OCI-LY1 (cell line): ENCODE data around the gene YBEY.

Experiments
- H2AFZ ChIP-seq: fragments of 200-600 bp; sonication (generic), shearing (Covaris generic); 2 replicates; pipeline ENCODE4 v1.6.0; 2014; ENCODE audit warnings: antibody characterized with exemption, mild to moderate bottlenecking, low read length
- H3F3A ChIP-seq: fragments of 200-600 bp; sonication (generic), shearing (Covaris generic); 2 replicates; pipeline ENCODE4 v1.6.0; 2014; ENCODE audit warnings: mild to moderate bottlenecking, antibody characterized with exemption, low read length, moderate library complexity; ENCODE audit not compliant: insufficient read depth
- H3K27ac ChIP-seq: fragments of 200-600 bp; sonication (generic); 2 replicates; pipeline ENCODE4 v1.5.1; 2014; ENCODE audit warnings: low read length, mixed run types, mild to moderate bottlenecking, low read depth; ENCODE audit not compliant: poor library complexity, severe bottlenecking
- H3K27me3 ChIP-seq: fragments of 200-600 bp; sonication (generic); 2 replicates; pipeline ENCODE4 v1.6.0; 2014; ENCODE audit warnings: antibody characterized with exemption, mild to moderate bottlenecking, low read length, moderate library complexity; ENCODE audit not compliant: insufficient read depth
- H3K36me3 ChIP-seq: fragments of 200-600 bp; sonication (generic); 2 replicates; pipeline ENCODE4 v1.6.1; 2014; ENCODE audit warnings: mild to moderate bottlenecking, antibody characterized with exemption, low read length, moderate library complexity, mixed read lengths; ENCODE audit not compliant: insufficient read depth
- H3K4me1 ChIP-seq: fragments of 200-600 bp; sonication (generic); 2 replicates; pipeline ENCODE4 v1.5.1; 2014; ENCODE audit warnings: mild to moderate bottlenecking, low read length, moderate library complexity; ENCODE audit not compliant: insufficient read depth, severe bottlenecking
- H3K4me2 ChIP-seq: fragments of 200-600 bp; sonication (generic), shearing (Covaris generic); 2 replicates; pipeline ENCODE4 v1.6.1; 2014; ENCODE audit warnings: low read length
- H3K4me3 ChIP-seq: fragments of 200-600 bp; sonication (generic); 2 replicates; pipeline ENCODE4 v1.5.1; 2014; ENCODE audit warnings: low read length, low read depth, mild to moderate bottlenecking, mixed read lengths; ENCODE audit not compliant: poor library complexity, severe bottlenecking
- H3K79me2 ChIP-seq: fragments of 200-600 bp; shearing (Covaris generic); 2 replicates; pipeline ENCODE4 v1.6.1; 2016; ENCODE audit warnings: mixed run types, low read length, mixed read lengths; ENCODE audit not compliant: insufficient read depth
- H3K9ac ChIP-seq: fragments of 200-600 bp; sonication (generic), shearing (Covaris generic); 2 replicates; pipeline ENCODE4 v1.6.1; 2014; ENCODE audit warnings: mild to moderate bottlenecking, low read length, mixed read lengths
- H3K9me2 ChIP-seq: fragments of 200-600 bp; sonication (generic), shearing (Covaris generic); 2 replicates; pipeline ENCODE4 v1.6.1; 2014; ENCODE audit warnings: low read depth, mild to moderate bottlenecking, low read length, mixed read lengths
- H3K9me3 ChIP-seq: fragments of 200-600 bp; shearing (Covaris generic); 2 replicates; pipeline ENCODE4 v1.6.1; 2014; ENCODE audit warnings: low read length, mixed read lengths
- H4K20me1 ChIP-seq: fragments of 200-600 bp; sonication (generic), shearing (Covaris generic); 2 replicates; pipeline ENCODE4 v1.6.0; 2016; ENCODE audit warnings: mild to moderate bottlenecking, low read length; ENCODE audit not compliant: insufficient read depth
- EZH2 ChIP-seq: fragments of 200-600 bp; sonication (generic), shearing (Covaris generic); IDR thresholded peaks from 2 replicates; pipeline ENCODE4 v1.8.0; 2017; ENCODE audit warnings: borderline replicate concordance, mixed run types, mild to moderate bottlenecking, antibody characterized with exemption, low read length, moderate library complexity, mixed read lengths
- TF ChIP-seq, protein P1 (sequence below): fragments of 200-600 bp; sonication (generic), shearing (Covaris generic); IDR thresholded peaks from 2 replicates; pipeline ENCODE4 v1.5.1; 2017; ENCODE audit warnings: mild to moderate bottlenecking, antibody characterized with exemption, low read length, moderate library complexity, mixed read lengths

Gene YBEY

DNA sequence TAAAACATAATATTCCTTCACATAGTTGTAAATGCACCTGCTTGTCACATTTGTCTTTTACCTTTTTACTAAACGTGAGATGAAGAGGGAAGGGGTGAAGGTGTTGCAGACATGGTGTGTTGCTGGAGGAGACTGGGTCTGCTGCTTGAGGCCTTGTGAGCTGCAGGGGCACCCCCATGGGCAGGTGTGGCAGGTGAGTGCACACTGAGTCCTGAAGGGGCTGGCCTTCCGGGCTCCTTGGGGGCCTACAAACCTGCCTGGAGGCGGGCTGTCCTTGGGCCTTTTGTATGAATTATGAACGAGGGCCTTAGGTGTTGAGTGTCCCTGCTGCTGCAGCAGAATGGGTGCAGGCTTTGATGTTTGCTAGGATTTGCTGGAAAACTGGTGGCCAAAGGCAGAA lies 41.6 kb downstream of the YBEY start:
- Histone ChIP-seq H3K4me3 (no peak overlapping the region), H3K4me1 (peaks cover 9% of the 10 kb centered on the region), H3K9me2 (no peaks in the 10 kb centered on the region), H3K27ac (no peak overlapping the region), H3K4me2 (no peak overlapping the region), H3K79me2 (peaks cover 39% of the 10 kb centered on the region), H3K9ac (no peak overlapping the region), H4K20me1 (no peaks in the 10 kb centered on the region), H3K36me3 (peaks cover 51% of the 10 kb centered on the region), H2AFZ (no peak overlapping the region), H3K27me3 (no peaks in the 10 kb centered on the region), H3F3A (no peaks in the 10 kb centered on the region), H3K9me3 (no peaks in the 10 kb centered on the region)
- TF ChIP-seq, protein P1, sequence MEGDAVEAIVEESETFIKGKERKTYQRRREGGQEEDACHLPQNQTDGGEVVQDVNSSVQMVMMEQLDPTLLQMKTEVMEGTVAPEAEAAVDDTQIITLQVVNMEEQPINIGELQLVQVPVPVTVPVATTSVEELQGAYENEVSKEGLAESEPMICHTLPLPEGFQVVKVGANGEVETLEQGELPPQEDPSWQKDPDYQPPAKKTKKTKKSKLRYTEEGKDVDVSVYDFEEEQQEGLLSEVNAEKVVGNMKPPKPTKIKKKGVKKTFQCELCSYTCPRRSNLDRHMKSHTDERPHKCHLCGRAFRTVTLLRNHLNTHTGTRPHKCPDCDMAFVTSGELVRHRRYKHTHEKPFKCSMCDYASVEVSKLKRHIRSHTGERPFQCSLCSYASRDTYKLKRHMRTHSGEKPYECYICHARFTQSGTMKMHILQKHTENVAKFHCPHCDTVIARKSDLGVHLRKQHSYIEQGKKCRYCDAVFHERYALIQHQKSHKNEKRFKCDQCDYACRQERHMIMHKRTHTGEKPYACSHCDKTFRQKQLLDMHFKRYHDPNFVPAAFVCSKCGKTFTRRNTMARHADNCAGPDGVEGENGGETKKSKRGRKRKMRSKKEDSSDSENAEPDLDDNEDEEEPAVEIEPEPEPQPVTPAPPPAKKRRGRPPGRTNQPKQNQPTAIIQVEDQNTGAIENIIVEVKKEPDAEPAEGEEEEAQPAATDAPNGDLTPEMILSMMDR: no peak
- no peak for TF ChIP-seq EZH2

DNA sequence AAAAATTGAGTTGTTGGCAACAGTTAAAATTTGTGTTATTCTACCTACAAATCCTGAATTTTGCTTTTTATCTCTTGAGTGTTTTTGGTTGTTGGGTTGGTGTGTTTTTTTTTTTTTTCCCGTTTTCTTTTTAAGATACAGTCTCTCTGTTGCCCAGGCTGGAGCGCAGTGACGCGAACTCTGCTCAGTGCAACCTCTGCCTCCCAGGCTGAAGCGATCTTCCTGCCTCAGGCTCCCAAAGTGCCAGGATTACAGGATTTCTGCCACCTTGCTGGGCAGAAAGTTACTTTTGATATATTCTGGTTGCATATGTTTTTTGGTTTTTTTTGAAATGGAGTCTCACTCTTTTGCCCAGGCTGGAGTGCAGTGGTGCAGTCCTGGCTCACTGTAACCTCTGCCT lies 42.0 kb downstream of the YBEY start:
- Histone ChIP-seq H2AFZ (no peak overlapping the region), H3K4me3 (no peak overlapping the region), H4K20me1 (no peaks in the 10 kb centered on the region), H3K9ac (no peak overlapping the region), H3K4me2 (no peak overlapping the region), H3K27ac (no peak overlapping the region), H3K9me3 (no peaks in the 10 kb centered on the region), H3F3A (no peaks in the 10 kb centered on the region), H3K36me3 (peaks cover 51% of the 10 kb centered on the region), H3K4me1 (peaks cover 9% of the 10 kb centered on the region), H3K9me2 (no peaks in the 10 kb centered on the region), H3K27me3 (no peaks in the 10 kb centered on the region), H3K79me2 (peaks cover 34% of the 10 kb centered on the region)
- TF ChIP-seq, protein P1: no peak
- no peak for TF ChIP-seq EZH2

DNA sequence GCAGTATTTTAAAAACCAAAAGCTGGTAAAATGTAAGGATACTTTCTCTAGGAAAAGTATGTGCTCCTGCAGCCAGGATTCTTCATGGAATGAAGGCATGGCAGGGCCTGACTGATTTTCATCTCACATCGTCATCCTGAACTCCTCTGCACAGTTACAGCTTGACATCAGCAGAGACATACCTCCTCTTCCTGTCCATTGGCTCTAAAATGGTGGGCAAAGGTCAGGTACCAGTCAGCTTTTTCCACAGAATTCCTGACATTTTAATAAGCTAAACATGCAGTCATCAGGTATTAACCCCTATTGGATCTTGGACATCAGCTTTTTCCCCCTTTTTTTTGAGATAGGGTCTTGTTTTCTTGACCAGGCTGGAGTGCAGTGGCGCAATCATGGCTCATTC lies 43.7 kb downstream of the YBEY start:
- H3K4me2 ChIP-seq: no peak overlapping the region
- H3K4me1 ChIP-seq: peaks cover 9% of the 10 kb centered on the region
- TF ChIP-seq, protein P1: no peak
- no peak for TF ChIP-seq EZH2
- no peaks in the 10 kb centered on the region for H3F3A ChIP-seq
- H4K20me1 ChIP-seq: no peaks in the 10 kb centered on the region
- no peak overlapping the region for H3K27ac ChIP-seq
- H3K79me2 ChIP-seq: peaks cover 30% of the 10 kb centered on the region
- H3K4me3 ChIP-seq: no peak overlapping the region
- no peaks in the 10 kb centered on the region for H3K27me3 ChIP-seq
- H2AFZ ChIP-seq: no peak overlapping the region
- no peaks in the 10 kb centered on the region for H3K9me3 ChIP-seq
- peaks cover 58% of the 10 kb centered on the region for H3K36me3 ChIP-seq
- no peaks in the 10 kb centered on the region for H3K9me2 ChIP-seq
- H3K9ac ChIP-seq: no peak overlapping the region
